GM21390 (cell line): ENCODE results near the gene COL21A1.

Experiments used
- ATAC-seq: cut with Tn5 transposase; IDR thresholded peaks from one replicate; pipeline ENCODE4 v1.9.1; 2021; ENCODE audit not compliant: unreplicated experiment

COL21A1 gene

DNA sequence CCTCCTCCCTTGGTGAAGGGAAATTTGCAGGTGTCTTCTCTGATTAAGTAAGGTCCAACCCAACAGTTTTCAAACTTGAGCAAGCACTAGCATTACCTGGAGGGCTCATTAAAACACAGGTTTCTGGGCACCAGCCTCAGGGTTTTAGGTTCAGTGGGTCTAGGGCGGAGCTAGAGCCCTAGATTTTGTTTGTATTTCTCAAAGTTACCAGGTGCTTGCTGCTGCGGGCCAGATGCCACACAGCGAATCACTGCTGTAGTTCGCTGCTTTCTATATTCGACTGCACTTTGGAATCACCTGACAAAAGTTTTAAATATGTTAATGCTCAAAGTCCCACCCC, 869 bp downstream of the COL21A1 start:
- no peak for ATAC-seq

- no peak for ATAC-seq
Observed at GRCh38 chr6:56245903-56246351, 1.5 kb downstream of the COL21A1 start.

GRCh38 chr6:56244528-56245253, 2.7 kb downstream of the COL21A1 start:
- ATAC-seq = no peak

GRCh38 chr6:56244089-56244488, 3.3 kb downstream of the COL21A1 start:
- no peak for ATAC-seq

DNA sequence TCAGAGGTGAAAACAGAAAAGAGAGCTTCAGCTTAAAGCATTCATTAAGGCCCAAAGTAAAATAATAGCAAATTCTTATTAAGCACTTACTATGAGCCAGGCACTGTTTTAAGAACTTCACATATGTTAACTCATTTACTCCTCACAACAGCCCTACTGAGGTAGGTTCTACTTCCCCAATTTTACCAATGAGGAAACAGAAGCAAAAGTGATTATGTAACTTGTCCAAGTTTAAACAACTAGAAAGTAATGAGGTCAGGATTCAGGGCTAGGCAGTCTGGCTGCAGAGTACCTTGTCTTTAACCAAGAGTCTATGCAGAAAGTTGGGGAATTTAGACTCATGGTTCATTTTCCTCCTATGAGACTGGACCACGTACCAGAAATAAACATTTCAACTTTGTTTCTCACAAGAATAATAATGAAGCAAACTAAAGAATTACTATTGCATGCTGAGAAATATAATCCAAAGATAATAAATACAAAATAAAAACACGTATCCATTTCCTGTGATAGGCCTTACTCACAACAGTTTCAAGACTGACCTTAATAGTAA, 3.8 kb downstream of the COL21A1 start:
- peak; percentile 80 for ATAC-seq

- no peak for ATAC-seq
Observed at GRCh38 chr6:56242346-56242745, 5.0 kb downstream of the COL21A1 start.

- no peak for ATAC-seq
Observed at GRCh38 chr6:56241124-56241802, 6.1 kb downstream of the COL21A1 start.

DNA sequence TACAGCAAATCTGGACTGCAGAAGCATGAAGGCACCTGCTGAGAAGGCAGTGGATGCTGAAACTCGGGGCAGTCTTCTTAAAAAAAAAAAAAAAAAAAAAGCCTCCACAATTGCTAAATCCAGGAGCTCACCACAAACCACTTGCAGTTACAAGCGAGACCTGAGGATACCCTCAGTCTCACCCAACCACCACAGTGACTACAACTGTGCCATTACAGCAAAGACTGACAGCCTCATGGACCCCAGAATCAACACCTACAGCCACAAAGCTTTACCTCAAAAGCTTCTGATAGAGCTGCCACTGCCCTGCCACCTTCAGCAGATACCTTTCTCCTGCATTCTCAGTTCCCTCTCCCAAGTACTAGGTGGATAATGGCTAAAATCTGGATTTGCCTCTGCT, 9.0 kb downstream of the COL21A1 start:
- ATAC-seq = no peak

DNA sequence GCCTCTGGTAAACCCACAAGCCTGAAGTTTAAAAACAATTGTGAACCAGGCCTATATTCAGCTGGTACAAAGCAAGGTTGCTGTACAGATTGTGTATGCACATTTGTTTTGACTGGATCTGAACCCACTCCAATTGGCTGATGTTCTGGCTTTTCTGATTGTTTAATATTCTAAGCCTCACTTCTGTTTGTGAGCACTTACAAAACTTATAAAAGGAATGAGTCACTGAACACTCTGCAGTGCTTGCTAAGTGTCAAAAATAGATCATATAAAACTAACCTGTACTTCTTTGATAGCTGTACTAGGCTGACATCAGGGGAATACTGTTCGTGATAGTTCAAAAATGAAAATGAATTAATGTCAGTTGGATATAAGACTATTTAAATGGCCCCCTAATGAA, 12.1 kb downstream of the COL21A1 start:
- ATAC-seq = no peak

GRCh38 chr6:56232436-56232835, 14.9 kb downstream of the COL21A1 start:
- ATAC-seq = no peak

DNA sequence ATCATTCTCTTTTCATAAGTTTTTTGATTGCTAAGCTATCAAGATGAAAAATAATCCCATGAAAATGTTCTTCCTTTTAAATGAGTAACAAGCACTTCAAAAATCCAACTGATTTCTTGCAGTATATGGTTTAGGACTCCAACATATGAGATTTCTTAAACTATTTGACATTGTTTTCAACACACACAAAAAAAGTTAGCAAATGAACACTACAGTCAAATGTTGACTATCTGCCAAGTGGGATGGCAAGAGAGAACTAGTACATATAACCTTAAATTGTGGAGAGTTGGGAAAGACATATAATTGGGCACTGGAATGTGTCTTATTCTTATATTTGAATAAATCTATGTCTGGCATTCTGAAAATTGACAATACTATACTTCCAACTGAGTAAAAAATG, 15.6 kb downstream of the COL21A1 start:
- ATAC-seq = no peak

- no peak for ATAC-seq
Observed at GRCh38 chr6:56230976-56231566, 16.3 kb downstream of the COL21A1 start.

DNA sequence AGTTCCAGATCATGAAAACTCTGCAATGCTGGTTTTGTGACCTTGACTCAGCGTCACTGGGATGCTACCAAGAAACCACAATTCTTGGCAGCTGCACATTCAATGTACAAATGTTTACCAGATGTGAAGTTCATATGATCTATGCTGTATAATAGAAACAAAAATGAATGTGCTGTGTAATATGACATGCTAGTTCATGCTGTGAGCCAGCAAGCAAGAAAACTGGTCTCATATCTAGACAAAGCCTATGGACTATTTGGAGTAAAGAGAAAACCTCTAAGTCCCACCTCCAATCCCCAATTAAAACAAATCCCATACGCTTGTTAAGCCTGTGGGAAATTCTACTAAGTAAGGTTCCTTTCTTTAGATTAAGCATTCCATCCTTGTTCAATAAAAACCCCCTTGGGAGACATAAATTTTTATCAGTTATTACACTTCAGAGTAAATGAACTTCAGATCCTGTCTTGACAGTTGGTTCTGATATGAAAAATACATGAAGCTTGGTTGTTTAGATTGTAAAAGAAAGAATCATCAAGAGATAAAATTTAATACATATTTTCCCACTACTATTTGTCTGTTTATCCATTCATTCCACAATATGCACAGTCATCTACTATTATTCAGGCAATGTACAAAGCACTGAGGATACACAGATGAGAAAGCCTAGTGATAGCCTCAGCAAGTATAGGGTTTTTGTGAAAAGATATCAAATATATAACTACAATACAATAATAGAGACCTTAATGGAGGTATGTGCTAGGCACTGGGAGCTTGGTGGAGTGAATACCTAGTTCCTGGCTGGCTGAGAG, 20.1 kb downstream of the COL21A1 start:
- no peak for ATAC-seq

DNA sequence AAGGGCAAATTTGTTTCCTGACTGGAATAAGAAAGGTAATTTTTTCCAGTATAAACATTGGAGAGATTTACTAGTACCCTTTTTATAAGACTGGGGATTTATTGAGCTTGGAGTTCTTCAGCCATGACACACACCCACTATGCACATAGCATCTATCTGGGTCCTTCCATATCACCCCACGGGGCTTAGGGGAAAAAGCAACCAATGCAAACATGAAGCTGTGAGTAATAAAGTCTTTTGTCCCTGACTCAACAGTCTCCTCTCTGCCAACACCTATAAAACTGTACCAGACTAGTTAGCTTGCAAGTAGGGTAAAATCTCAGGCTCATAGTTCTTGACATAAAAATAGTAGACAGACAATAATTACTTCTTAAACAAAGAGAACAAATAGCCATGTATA, 23.4 kb downstream of the COL21A1 start:
- no peak for ATAC-seq

DNA sequence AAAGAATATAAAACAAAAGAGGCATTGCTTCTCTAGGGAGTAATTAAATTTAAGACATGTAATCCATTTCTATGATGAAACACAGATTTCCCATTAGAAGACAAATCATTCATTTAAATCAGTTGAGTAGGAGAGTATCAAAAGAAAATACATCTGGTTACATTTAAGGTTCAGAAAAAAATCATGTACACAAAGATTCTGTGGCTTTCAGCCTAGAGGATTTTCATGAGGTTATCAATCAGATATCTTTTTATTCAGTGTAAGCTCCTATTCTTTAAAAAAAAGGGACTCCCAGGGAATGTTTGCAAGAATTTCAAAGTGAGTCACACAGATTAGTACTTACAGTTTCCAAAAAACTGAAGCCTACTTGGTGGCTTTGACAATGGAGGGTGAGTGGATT, 24.9 kb downstream of the COL21A1 start:
- ATAC-seq = no peak

GRCh38 chr6:56220078-56220477, 27.3 kb downstream of the COL21A1 start:
- ATAC-seq = no peak

GRCh38 chr6:56214703-56215101, 32.7 kb downstream of the COL21A1 start:
- ATAC-seq = no peak

GRCh38 chr6:56214041-56214702, 33.2 kb downstream of the COL21A1 start:
- no peak for ATAC-seq

GRCh38 chr6:56211724-56212123, 35.7 kb downstream of the COL21A1 start:
- ATAC-seq = no peak

GRCh38 chr6:56204134-56204533, 43.2 kb downstream of the COL21A1 start:
- no peak for ATAC-seq

DNA sequence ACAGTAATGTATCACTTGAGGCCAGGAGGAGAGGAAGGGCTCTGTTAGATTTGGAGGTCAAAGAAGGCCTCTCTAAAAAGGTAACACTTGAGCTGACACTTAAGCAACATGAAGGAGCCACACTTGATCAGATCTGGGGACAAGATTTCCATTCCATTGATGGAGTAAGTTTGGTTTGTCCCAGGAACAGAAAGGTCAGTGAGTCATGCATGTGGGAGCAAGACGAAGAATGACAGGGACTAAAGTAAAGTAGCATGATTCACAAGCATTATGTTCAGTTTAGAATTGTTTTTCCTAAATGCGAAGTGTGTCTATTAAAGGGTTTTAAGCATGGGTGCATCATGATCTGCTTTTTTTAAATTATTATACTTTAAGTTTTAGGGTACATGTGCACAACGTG, 47.4 kb downstream of the COL21A1 start:
- ATAC-seq = no peak
